Osteocyte (in vitro differentiated cells): ENCODE results near the gene PIGS. TPM values are rescaled to one million over a fixed set of nuclear protein-coding genes. Genes with fewer than 3 reads are reported as not detected.

Source experiments
- DNase-seq: peaks from one replicate; pipeline ENCODE4 v3.0.0; 2021; ENCODE audit warnings: mixed read lengths; ENCODE audit not compliant: unreplicated experiment; ENCODE audit errors: extremely low spot score
- H3K27ac Mint-ChIP-seq: one replicate; pipeline ENCODE4 v1.8.0; 2021; ENCODE audit warnings: mild to moderate bottlenecking, mixed read lengths; ENCODE audit not compliant: unreplicated experiment
- H3K27me3 Mint-ChIP-seq: one replicate; pipeline ENCODE4 v1.8.0; 2021; ENCODE audit warnings: mixed read lengths; ENCODE audit not compliant: unreplicated experiment
- H3K36me3 Mint-ChIP-seq: one replicate; pipeline ENCODE4 v1.8.0; 2021; ENCODE audit warnings: mixed read lengths; ENCODE audit not compliant: unreplicated experiment
- H3K4me1 Mint-ChIP-seq: one replicate; pipeline ENCODE4 v1.8.0; 2021; ENCODE audit warnings: mixed read lengths; ENCODE audit not compliant: unreplicated experiment
- H3K4me3 Mint-ChIP-seq: one replicate; pipeline ENCODE4 v1.8.0; 2021; ENCODE audit warnings: mild to moderate bottlenecking, moderate library complexity, mixed read lengths; ENCODE audit not compliant: unreplicated experiment
- H3K9me3 Mint-ChIP-seq: one replicate; pipeline ENCODE4 v1.8.0; 2021; ENCODE audit warnings: mixed read lengths; ENCODE audit not compliant: unreplicated experiment
- total RNA-seq: library from RNA; stranded (reverse); gene quantifications from 2 replicates; pipeline ENCODE4 v1.2.1, GENCODE V29; 2021
- TF ChIP-seq, protein P1 (sequence below): fragments of 200-600 bp; sonication (generic); IDR thresholded peaks from 2 replicates; pipeline ENCODE4 v1.5.0; 2021; ENCODE audit warnings: antibody characterized with exemption, mild to moderate bottlenecking, moderate library complexity

Gene PIGS
- total RNA-seq, 1 donor from 2014 or later: 80.0 TPM

DNA sequence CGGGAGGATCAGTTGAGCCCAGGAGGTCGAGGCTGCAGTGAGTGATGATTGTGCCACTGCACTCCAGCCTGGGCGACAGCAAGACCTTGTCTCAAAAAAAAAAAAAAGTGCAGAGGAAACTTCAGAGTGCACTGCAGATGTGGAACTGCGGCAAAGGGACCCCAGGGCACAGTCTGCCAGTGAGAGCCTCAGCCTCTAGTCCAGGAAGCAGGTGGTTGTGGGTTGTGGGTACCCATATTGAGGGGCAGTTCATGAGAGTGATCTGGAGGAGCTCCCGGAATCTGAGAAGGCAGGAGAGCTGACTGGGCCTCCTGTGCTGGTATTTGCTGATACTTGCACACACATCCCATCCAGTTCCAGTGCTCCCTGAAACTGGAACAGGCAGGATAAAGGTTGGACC, 52.1 kb downstream of the PIGS start:
- Mint-ChIP-seq H3K27ac (no peak overlapping the region), H3K4me1 (peaks cover 2% of the 10 kb centered on the region), H3K4me3 (no peak overlapping the region), H3K27me3 (peaks cover 6% of the 10 kb centered on the region), H3K9me3 (no peaks in the 10 kb centered on the region), H3K36me3 (no peaks in the 10 kb centered on the region)
- TF ChIP-seq, protein P1, sequence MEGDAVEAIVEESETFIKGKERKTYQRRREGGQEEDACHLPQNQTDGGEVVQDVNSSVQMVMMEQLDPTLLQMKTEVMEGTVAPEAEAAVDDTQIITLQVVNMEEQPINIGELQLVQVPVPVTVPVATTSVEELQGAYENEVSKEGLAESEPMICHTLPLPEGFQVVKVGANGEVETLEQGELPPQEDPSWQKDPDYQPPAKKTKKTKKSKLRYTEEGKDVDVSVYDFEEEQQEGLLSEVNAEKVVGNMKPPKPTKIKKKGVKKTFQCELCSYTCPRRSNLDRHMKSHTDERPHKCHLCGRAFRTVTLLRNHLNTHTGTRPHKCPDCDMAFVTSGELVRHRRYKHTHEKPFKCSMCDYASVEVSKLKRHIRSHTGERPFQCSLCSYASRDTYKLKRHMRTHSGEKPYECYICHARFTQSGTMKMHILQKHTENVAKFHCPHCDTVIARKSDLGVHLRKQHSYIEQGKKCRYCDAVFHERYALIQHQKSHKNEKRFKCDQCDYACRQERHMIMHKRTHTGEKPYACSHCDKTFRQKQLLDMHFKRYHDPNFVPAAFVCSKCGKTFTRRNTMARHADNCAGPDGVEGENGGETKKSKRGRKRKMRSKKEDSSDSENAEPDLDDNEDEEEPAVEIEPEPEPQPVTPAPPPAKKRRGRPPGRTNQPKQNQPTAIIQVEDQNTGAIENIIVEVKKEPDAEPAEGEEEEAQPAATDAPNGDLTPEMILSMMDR: no peak
- DNase-seq: no peak

DNA sequence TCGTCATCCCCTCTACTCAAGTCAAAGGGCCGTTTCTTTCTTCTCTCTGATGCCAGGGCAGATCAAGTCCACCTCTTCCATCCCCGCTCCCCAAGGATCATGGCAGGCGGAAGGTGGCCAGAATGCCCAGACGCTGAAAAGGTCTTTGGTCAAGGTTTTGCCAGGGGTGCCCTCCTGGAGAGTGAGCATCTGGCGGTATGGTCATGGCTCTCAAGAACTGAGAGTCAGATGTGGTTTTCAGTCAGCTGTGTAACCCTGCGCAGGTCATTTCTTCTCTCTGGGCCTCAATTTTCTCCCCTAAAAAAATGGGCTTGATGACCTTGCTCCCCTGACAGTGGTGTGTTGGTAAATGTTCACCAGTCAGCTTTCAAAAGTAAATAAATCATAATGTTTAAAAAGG, 52.7 kb downstream of the PIGS start:
- no peak for DNase-seq

DNA sequence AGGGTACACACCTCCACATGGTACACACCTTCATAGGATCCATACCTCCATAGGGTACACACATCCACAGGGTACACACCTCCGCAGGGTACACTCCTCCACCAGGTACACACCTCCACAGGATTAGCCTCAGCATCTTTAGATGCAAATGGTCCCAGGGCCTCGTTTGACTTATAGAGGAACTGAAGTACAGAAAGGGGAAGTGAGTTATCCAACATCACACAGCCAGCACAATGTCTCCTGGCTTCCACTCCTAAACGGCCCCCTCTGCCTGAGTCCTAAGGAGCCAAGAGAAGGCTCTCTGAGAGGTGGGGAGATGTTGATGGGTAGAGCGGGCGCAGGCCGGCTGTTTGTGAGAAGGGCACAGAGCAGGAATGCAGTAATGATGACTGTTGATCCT, 53.2 kb downstream of the PIGS start:
- no peak overlapping the region for H3K27ac Mint-ChIP-seq
- H3K27me3 Mint-ChIP-seq: peaks cover 17% of the 10 kb centered on the region
- H3K36me3 Mint-ChIP-seq: no peaks in the 10 kb centered on the region
- peaks cover 2% of the 10 kb centered on the region for H3K4me1 Mint-ChIP-seq
- no peak overlapping the region for H3K4me3 Mint-ChIP-seq
- TF ChIP-seq, protein P1: no peak
- DNase-seq: no peak
- H3K9me3 Mint-ChIP-seq: no peaks in the 10 kb centered on the region

More for the DNA sequence above, 52.7 kb downstream of the PIGS start:
- TF ChIP-seq, protein P1: no peak
- H3K4me3 Mint-ChIP-seq: no peak overlapping the region
- H3K4me1 Mint-ChIP-seq: peaks cover 2% of the 10 kb centered on the region
- H3K36me3 Mint-ChIP-seq: no peaks in the 10 kb centered on the region
- H3K27me3 Mint-ChIP-seq: peaks cover 13% of the 10 kb centered on the region
- no peak overlapping the region for H3K27ac Mint-ChIP-seq
- H3K9me3 Mint-ChIP-seq: no peaks in the 10 kb centered on the region

DNA sequence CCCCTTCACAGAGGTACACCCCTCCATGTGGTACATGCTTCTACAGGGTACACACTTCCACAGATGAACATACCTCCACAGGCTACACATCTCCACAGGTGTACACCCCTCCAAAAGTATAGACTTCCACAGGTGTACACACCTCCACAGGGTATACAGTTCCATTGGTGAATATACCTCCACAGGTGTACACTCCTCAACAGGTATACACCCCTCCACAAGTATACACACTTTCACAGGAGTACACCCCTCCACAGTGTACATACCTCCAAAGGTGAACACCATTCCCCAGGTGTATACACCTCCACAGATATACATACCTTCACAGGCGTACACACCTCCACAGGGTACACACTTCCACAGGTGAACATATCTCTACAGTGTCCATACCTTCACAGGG, 55.8 kb downstream of the PIGS start:
- Mint-ChIP-seq H3K27ac (no peak overlapping the region), H3K36me3 (no peaks in the 10 kb centered on the region), H3K27me3 (peaks cover 34% of the 10 kb centered on the region), H3K4me1 (no peaks in the 10 kb centered on the region), H3K4me3 (no peak overlapping the region), H3K9me3 (no peaks in the 10 kb centered on the region)
- TF ChIP-seq, protein P1: no peak
- no peak for DNase-seq

DNA sequence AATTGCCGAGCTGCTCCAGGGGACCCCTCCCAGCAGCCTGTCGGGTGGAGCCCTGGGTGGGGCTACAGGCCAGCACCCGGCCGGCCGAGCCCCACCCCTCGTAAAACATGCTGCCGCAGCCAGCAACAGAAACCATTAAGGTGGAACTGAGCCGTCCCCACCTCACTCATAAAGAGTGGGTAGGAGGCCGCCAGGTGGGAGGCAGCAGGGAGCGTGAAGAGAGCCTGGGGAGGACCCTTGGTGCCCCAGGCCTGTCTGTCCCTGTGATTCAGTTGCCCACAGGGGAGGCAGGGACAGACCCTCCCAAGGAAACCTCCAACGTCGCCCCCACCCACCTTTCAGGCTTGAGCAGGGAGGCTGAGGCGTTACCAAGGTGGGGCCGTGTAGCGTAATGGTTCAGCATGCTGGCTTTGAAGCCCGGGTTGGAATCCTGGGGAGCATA, 56.7 kb downstream of the PIGS start:
- TF ChIP-seq, protein P1: no peak
- no peaks in the 10 kb centered on the region for H3K9me3 Mint-ChIP-seq
- H3K27ac Mint-ChIP-seq: no peak overlapping the region
- H3K4me1 Mint-ChIP-seq: no peaks in the 10 kb centered on the region
- peaks cover 43% of the 10 kb centered on the region for H3K27me3 Mint-ChIP-seq
- no peaks in the 10 kb centered on the region for H3K36me3 Mint-ChIP-seq
- H3K4me3 Mint-ChIP-seq: no peak overlapping the region
- no peak for DNase-seq
